ENCODE measurements around the gene ENO1. TPM values are rescaled to one million over a fixed set of nuclear protein-coding genes. Genes with fewer than 3 reads are reported as not detected.

Gene ENO1
- total and polyA plus RNA-seq, 2 donors from 2014 or later, result 1,164 to 1,321 TPM

DNA sequence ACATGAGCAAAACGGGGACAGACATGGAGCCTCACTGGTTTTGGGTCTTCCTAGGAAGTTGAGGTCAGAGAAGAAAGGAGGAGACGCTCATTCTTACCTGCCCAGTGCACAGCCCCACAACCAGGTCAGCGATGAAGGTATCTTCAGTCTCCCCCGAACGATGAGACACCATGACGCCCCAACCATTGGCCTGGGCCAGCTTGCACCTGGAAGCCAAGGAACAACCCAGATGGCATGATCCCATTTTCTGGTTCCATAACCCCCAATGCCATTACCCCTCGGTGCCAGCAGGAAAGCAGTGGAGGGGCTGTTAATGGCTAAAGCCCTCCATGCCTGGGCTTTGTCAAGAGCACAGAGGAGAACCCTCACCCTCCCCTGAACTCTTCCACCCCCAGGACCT lies 15.3 kb downstream of the ENO1 start:
- intact Hi-C loops (cut with DNase I), result no loop called here
- Histone ChIP-seq H3K9me3 (ENCODE audit: control insufficient read depth in 2 of 3, insufficient read depth in 1 of 3, low read length in 3 of 3) (no peaks in the 10 kb centered on the region), H3K4me1 (ENCODE audit: control insufficient read depth in 2 of 3, insufficient read depth in 2 of 3, low read depth in 1 of 3, low read length in 3 of 3) (peaks cover 4 to 12% (median 11%) of the 10 kb centered on the region in 3 donors), H3K4me3 (ENCODE audit: low read length in 3 of 3) (no peak overlapping the region), H3K27ac (ENCODE audit: low read depth in 2 of 2, low read length in 2 of 2) (no peak overlapping the region), H3K27me3 (ENCODE audit: control insufficient read depth, insufficient read depth, low read length) (no peaks in the 10 kb centered on the region), H3K9ac (ENCODE audit: low read length in 3 of 3) (no peak overlapping the region), H3K36me3 (ENCODE audit: control insufficient read depth in 2 of 3, insufficient read depth in 3 of 3, low read length in 3 of 3) (peaks cover 8 to 69% (median 52%) of the 10 kb centered on the region in 3 donors)
- TF ChIP-seq, protein P1, sequence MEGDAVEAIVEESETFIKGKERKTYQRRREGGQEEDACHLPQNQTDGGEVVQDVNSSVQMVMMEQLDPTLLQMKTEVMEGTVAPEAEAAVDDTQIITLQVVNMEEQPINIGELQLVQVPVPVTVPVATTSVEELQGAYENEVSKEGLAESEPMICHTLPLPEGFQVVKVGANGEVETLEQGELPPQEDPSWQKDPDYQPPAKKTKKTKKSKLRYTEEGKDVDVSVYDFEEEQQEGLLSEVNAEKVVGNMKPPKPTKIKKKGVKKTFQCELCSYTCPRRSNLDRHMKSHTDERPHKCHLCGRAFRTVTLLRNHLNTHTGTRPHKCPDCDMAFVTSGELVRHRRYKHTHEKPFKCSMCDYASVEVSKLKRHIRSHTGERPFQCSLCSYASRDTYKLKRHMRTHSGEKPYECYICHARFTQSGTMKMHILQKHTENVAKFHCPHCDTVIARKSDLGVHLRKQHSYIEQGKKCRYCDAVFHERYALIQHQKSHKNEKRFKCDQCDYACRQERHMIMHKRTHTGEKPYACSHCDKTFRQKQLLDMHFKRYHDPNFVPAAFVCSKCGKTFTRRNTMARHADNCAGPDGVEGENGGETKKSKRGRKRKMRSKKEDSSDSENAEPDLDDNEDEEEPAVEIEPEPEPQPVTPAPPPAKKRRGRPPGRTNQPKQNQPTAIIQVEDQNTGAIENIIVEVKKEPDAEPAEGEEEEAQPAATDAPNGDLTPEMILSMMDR (IDR thresholded peaks at IDR 0.05; ENCODE audit: borderline replicate concordance, extremely low read depth, insufficient read depth), result no peak
- DNase-seq (no peak), FAIRE-seq (no peak)

DNA sequence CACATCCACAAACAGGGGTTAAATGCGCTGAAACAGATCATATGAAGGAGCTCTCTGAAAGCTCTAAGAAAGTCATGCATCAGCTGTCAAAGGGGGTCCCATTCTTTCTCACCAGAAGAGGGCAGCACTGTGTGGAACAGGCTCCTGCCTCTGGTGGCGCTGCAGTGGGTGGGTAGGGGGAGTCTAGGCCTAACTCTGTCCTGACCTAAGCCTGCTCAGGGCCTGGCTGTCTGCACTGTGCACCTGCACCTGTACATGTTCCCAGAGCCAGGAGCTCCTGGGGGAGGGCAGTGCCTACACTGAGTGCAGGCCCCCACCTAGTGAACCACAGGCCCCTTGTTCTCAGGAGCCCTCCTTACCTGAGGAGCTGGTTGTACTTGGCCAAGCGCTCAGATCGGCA lies 16.0 kb downstream of the ENO1 start:
- Histone ChIP-seq H3K9me3 (ENCODE audit: control insufficient read depth in 2 of 3, insufficient read depth in 1 of 3, low read length in 3 of 3) (no peaks in the 10 kb centered on the region), H3K4me1 (ENCODE audit: control insufficient read depth in 2 of 3, insufficient read depth in 2 of 3, low read depth in 1 of 3, low read length in 3 of 3) (peaks cover 4 to 18% (median 14%) of the 10 kb centered on the region in 3 donors), H3K36me3 (ENCODE audit: control insufficient read depth in 2 of 3, insufficient read depth in 3 of 3, low read length in 3 of 3) (peaks cover 7 to 64% (median 47%) of the 10 kb centered on the region in 3 donors), H3K4me3 (ENCODE audit: low read length in 3 of 3) (no peak overlapping the region), H3K27ac (ENCODE audit: low read depth in 2 of 2, low read length in 2 of 2) (no peak overlapping the region), H3K27me3 (ENCODE audit: control insufficient read depth, insufficient read depth, low read length) (no peaks in the 10 kb centered on the region), H3K9ac (ENCODE audit: low read length in 3 of 3) (no peak overlapping the region)
- intact Hi-C loops (cut with DNase I), result no loop called here
- peak in 2 of 5 donors; percentile 37 to 47 for DNase-seq
- TF ChIP-seq, protein P1 (IDR thresholded peaks at IDR 0.05; ENCODE audit: borderline replicate concordance, extremely low read depth, insufficient read depth), result peak; percentile 44
- FAIRE-seq, result no peak

GRCh38 chr1:8860738-8861516 lies 17.6 kb downstream of the ENO1 start:
- Histone ChIP-seq H3K27me3 (ENCODE audit: control insufficient read depth, insufficient read depth, low read length) (no peaks in the 10 kb centered on the region), H3K36me3 (ENCODE audit: control insufficient read depth in 2 of 3, insufficient read depth in 3 of 3, low read length in 3 of 3) (peaks cover 7 to 55% (median 41%) of the 10 kb centered on the region in 3 donors), H3K9me3 (ENCODE audit: control insufficient read depth in 2 of 3, insufficient read depth in 1 of 3, low read length in 3 of 3) (no peaks in the 10 kb centered on the region), H3K9ac (ENCODE audit: low read length in 3 of 3) (no peak overlapping the region), H3K4me3 (ENCODE audit: low read length in 3 of 3) (no peak overlapping the region), H3K4me1 (ENCODE audit: control insufficient read depth in 2 of 3, insufficient read depth in 2 of 3, low read depth in 1 of 3, low read length in 3 of 3) (peaks cover 4 to 26% (median 14%) of the 10 kb centered on the region in 3 donors), H3K27ac (ENCODE audit: low read depth in 2 of 2, low read length in 2 of 2) (no peak overlapping the region)
- DNase-seq (peak in 1 of 5 donors; percentile 78), FAIRE-seq (no peak)
- intact Hi-C loops (cut with DNase I), result no loop called here
- TF ChIP-seq, protein P1 (IDR thresholded peaks at IDR 0.05; ENCODE audit: borderline replicate concordance, extremely low read depth, insufficient read depth), result no peak

All from kidney (tissue), 14 donors.